Gastroesophageal sphincter (tissue), 3 donors: ENCODE data around the gene MAPK8IP3.

ENCODE experiments used
- CTCF ChIP-seq, 4 experiments: fragments of 200-600 bp in 2 of 4; fragments of 450-650 bp in 2 of 4; sonication (generic) in 1 of 4; IDR thresholded peaks; one replicate each; pipeline ENCODE4 v1.5.1; 2017 to 2019; ENCODE audit warnings: antibody characterized with exemption in 4 of 4, mild to moderate bottlenecking in 2 of 4, moderate library complexity in 2 of 4
- POLR2A ChIP-seq, 2 donors: fragments of 450-650 bp; IDR thresholded peaks; one replicate each; pipeline ENCODE4 v1.6.1; 2017; ENCODE audit warnings: antibody characterized with exemption in 2 of 2, mild to moderate bottlenecking in 2 of 2, moderate library complexity in 1 of 2
- POLR2AphosphoS5 ChIP-seq: sonication (generic); formaldehyde crosslinking; IDR thresholded peaks from one replicate; pipeline ENCODE4 v1.6.1; 2017; ENCODE audit warnings: antibody characterized with exemption

- TF ChIP-seq POLR2AphosphoS5 (no peak), CTCF (IDR thresholded peaks at IDR 0.05) (no peak), POLR2A (IDR thresholded peaks at IDR 0.05) (no peak)
Measured at GRCh38 chr16:1810106-1810505, 104.1 kb downstream of the MAPK8IP3 start.
